ENCODE measurements around the gene SLCO2A1. TPM values are rescaled to one million over a fixed set of nuclear protein-coding genes. Genes with fewer than 3 reads are reported as not detected.

Gene SLCO2A1
- total and polyA plus RNA-seq, 8 donors = 1.9 to 121 (median 8.8) TPM

GRCh38 chr3:133899311-133899710, 130.4 kb downstream of the SLCO2A1 start:
- H3K27ac ChIP-seq = no peak overlapping the region
- no peak overlapping the region for H3K4me3 ChIP-seq
- H3K9me3 ChIP-seq = no peaks in the 10 kb centered on the region
- TF ChIP-seq POLR2A (IDR thresholded peaks at IDR 0.05) (no peak), EP300 (IDR thresholded peaks at IDR 0.05) (no peak), POLR2AphosphoS5 (IDR thresholded peaks at IDR 0.05) (no peak), CTCF (IDR thresholded peaks at IDR 0.05) (no peak)
- intact Hi-C loops (cut with DNase I; ENCODE audit: low total_unique reads) = no loop called here
- DNase-seq = no peak
- peaks cover 0 to 30% (median 18%) of the 10 kb centered on the region in 3 donors for H3K27me3 ChIP-seq
- no peaks in the 10 kb centered on the region for H3K36me3 ChIP-seq
- H3K4me1 ChIP-seq = peaks cover 19 to 22% (median 21%) of the 10 kb centered on the region in 4 donors

- intact Hi-C loops (cut with DNase I; ENCODE audit: low total_unique reads) = no loop called here
- TF ChIP-seq POLR2AphosphoS5 (IDR thresholded peaks at IDR 0.05) (no peak), CTCF (IDR thresholded peaks at IDR 0.05) (no peak), POLR2A (IDR thresholded peaks at IDR 0.05) (no peak), EP300 (IDR thresholded peaks at IDR 0.05) (no peak)
- peaks cover 19 to 25% (median 24%) of the 10 kb centered on the region in 4 donors for H3K4me1 ChIP-seq
- WGBS, 5 donors = 72 to 89% (median 74%) methylated on average over 7 of the region's 7 CpGs
- no peaks in the 10 kb centered on the region for H3K9me3 ChIP-seq
- no peaks in the 10 kb centered on the region for H3K36me3 ChIP-seq
- H3K27ac ChIP-seq = no peak overlapping the region
- no peak for DNase-seq
- H3K4me3 ChIP-seq = no peak overlapping the region
- peaks cover 0 to 35% (median 18%) of the 10 kb centered on the region in 3 donors for H3K27me3 ChIP-seq
These were observed 132.2 kb downstream of the SLCO2A1 start for GRCh38 chr3:133897547-133897946.

- WGBS, 5 donors = 12 to 18% (median 14%) methylated on average over 24 to 37 of the region's 37 CpGs
- H3K27ac ChIP-seq = peak overlapping the region in 2 of 5 donors; percentile 45 to 61
- H3K4me1 ChIP-seq = peaks cover 19 to 25% (median 24%) of the 10 kb centered on the region in 4 donors
- H3K4me3 ChIP-seq = peak overlapping the region; percentile 65 to 83 (median 75)
- peak in 1 of 2 donors; percentile 72 for DNase-seq
- H3K27me3 ChIP-seq = peaks cover 0 to 35% (median 18%) of the 10 kb centered on the region in 3 donors
- TF ChIP-seq CTCF (IDR thresholded peaks at IDR 0.05) (no peak), POLR2A (IDR thresholded peaks at IDR 0.05) (no peak), EP300 (IDR thresholded peaks at IDR 0.05) (no peak), POLR2AphosphoS5 (IDR thresholded peaks at IDR 0.05) (no peak)
- no peaks in the 10 kb centered on the region for H3K9me3 ChIP-seq
- intact Hi-C loops (cut with DNase I; ENCODE audit: low total_unique reads) = no loop called here
- H3K36me3 ChIP-seq = no peaks in the 10 kb centered on the region
These were observed 133.5 kb downstream of the SLCO2A1 start for GRCh38 chr3:133896002-133896761.

- peaks cover 19 to 25% (median 24%) of the 10 kb centered on the region in 4 donors for H3K4me1 ChIP-seq
- intact Hi-C loops (cut with DNase I; ENCODE audit: low total_unique reads) = no loop called here
- no peaks in the 10 kb centered on the region for H3K9me3 ChIP-seq
- no peaks in the 10 kb centered on the region for H3K36me3 ChIP-seq
- H3K27ac ChIP-seq = peak within 1 kb of the TSS in 3 of 5 donors; percentile 11 to 61 (median 45)
- TF ChIP-seq CTCF (IDR thresholded peaks at IDR 0.05) (no peak), EP300 (IDR thresholded peaks at IDR 0.05) (no peak)
- DNase-seq = peak in 1 of 2 donors; percentile 89
- H3K4me3 ChIP-seq = peak within 1 kb of the TSS; percentile 65 to 83 (median 75)
- WGBS, 5 donors = 1% methylated on average over 31 to 80 of the region's 80 CpGs
- H3K27me3 ChIP-seq = peaks cover 0 to 35% (median 18%) of the 10 kb centered on the region in 3 donors
These were observed 134.3 kb downstream of the SLCO2A1 start, which contains the start of gene RAB6B for GRCh38 chr3:133895208-133896001. RAB6B (minus strand) TSS chr3:133895882; CDS start chr3:133895466, 416 bp downstream.
